Measurements from ENCODE around the gene DMAC2.
A peak's percentile ranks its signal among the peaks of the same experiment; 100 is the strongest.
"Not testable (repeated sequence)": the region's sequence is repeated elsewhere in the genome, so short reads cannot be mapped to it uniquely, and the experiment has no call there.

DMAC2 gene

GRCh38 chr19:41422456-41422855 lies 17.3 kb downstream of the DMAC2 start:
- DNase-seq: no peak

GRCh38 chr19:41421973-41422372 lies 17.7 kb downstream of the DMAC2 start:
- no peak for DNase-seq

GRCh38 chr19:41421314-41421713 lies 18.4 kb downstream of the DMAC2 start:
- no peak for DNase-seq

GRCh38 chr19:41420101-41420880 lies 19.4 kb downstream of the DMAC2 start:
- no peak for DNase-seq

- DNase-seq: no peak
Observed at GRCh38 chr19:41416194-41416674, 23.5 kb downstream of the DMAC2 start.

GRCh38 chr19:41415154-41415571 lies 24.5 kb downstream of the DMAC2 start:
- no peak for DNase-seq

GRCh38 chr19:41414461-41414860 lies 25.3 kb downstream of the DMAC2 start:
- DNase-seq: no peak

GRCh38 chr19:41413947-41414346 lies 25.8 kb downstream of the DMAC2 start:
- DNase-seq: no peak

GRCh38 chr19:41412953-41413352 lies 26.8 kb downstream of the DMAC2 start:
- no peak for DNase-seq

GRCh38 chr19:41411968-41412265 lies 27.8 kb downstream of the DMAC2 start:
- DNase-seq: no peak

GRCh38 chr19:41411100-41411967 lies 28.4 kb downstream of the DMAC2 start:
- no peak for DNase-seq

GRCh38 chr19:41410336-41411054 lies 29.2 kb downstream of the DMAC2 start:
- no peak for DNase-seq

GRCh38 chr19:41409288-41409687 lies 30.4 kb downstream of the DMAC2 start:
- DNase-seq: no peak

- DNase-seq: not testable (repeated sequence)
Observed at GRCh38 chr19:41408846-41409245, 30.9 kb downstream of the DMAC2 start.

- DNase-seq: no peak
Observed at GRCh38 chr19:41408256-41408655, 31.5 kb downstream of the DMAC2 start.

- DNase-seq: peak; percentile 22
Observed at GRCh38 chr19:41407271-41407670, 32.4 kb downstream of the DMAC2 start.

- no peak for DNase-seq
Observed at GRCh38 chr19:41405776-41406175, 33.9 kb downstream of the DMAC2 start.

GRCh38 chr19:41403181-41403970 lies 36.3 kb downstream of the DMAC2 start:
- no peak for DNase-seq

GRCh38 chr19:41402010-41402409 lies 37.7 kb downstream of the DMAC2 start:
- no peak for DNase-seq

- DNase-seq: no peak
Observed at GRCh38 chr19:41401483-41401882, 38.2 kb downstream of the DMAC2 start.

GRCh38 chr19:41399525-41399924 lies 40.2 kb downstream of the DMAC2 start:
- DNase-seq: no peak

- DNase-seq: no peak
Observed at GRCh38 chr19:41399091-41399490, 40.6 kb downstream of the DMAC2 start.

GRCh38 chr19:41398598-41398997 lies 41.1 kb downstream of the DMAC2 start:
- no peak for DNase-seq
